Measurements from ENCODE around the gene F2R.

The F2R gene

DNA sequence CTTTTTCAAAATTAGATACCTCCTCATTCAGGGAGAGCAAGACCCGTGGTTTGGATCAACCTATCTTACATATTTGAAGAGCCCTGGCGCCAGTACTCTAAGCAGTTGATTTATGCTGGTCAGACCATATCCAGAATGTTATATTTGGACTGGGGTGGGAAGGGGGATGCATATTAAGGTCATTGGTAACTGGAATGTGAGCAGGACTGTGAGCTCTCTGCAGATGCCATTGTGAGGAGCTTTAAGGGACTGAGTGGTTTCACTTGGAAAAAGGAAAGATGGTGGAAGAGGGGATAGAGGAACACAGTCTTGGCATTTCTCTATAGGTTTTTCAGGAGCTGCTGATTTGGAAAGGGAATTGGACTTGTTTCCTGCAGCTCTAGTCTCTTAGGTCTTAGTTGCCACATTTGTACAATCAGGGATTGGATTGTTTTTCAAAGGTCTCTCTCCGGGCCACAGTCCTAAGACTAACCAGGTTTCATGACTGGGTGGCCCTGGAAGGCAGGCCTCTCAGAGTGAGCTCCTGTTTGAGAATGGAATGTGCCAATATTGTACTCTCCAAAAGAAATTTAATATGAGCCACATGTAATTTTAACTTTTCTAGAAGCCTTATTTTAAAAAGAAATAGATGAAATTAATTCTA is 25.8 kb upstream of the F2R start:
- no peak for DNase-seq (ENCODE audit: extremely low spot score, insufficient read length, low read depth)
- no peak for FAIRE-seq

DNA sequence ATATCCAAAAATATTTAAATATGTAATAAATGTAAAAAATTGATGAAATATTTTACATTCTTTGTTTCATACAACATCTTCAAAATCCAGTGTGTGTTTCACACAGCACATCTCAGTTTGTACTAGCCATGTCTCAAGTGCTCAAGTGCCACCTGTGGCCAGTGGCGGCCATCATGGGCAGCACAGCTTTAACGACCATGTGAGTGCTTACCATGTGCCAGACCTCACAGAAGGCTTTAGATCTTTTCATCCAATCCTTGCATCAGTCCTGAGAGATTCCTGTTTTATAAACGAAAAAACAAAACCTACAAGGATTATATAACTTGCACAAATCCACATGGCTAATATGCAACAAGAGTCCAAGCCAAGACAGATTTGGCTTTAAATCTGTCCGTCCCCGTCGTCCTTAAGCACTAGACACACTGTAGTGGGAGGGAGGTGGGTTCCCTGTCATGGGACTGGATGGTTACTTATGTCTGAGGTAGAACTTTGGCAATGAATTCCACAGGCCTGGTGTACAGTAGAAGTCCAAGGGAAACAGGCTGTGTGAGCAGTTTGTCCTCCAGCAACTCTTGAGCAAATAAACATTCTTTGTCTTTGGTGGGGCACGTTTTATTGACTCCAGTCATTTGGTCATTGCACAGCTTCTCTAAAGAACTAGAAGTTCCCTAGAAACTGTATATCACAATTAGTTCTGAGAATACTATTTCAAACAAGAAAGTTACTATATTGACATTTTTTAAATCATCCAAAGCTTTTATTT is 25.0 kb upstream of the F2R start:
- no peak for DNase-seq (ENCODE audit: extremely low spot score, insufficient read length, low read depth)
- FAIRE-seq, result no peak

- FAIRE-seq (peak; percentile 41), DNase-seq (ENCODE audit: extremely low spot score, insufficient read length, low read depth) (no peak)
Measured at GRCh38 chr5:76691467-76692273, 24.3 kb upstream of the F2R start.

GRCh38 chr5:76692274-76692540 is 23.7 kb upstream of the F2R start:
- DNase-seq (ENCODE audit: extremely low spot score, insufficient read length, low read depth), result no peak
- FAIRE-seq, result no peak

GRCh38 chr5:76692651-76693050 is 23.3 kb upstream of the F2R start:
- FAIRE-seq (no peak), DNase-seq (ENCODE audit: extremely low spot score, insufficient read length, low read depth) (no peak)

- FAIRE-seq (no peak), DNase-seq (ENCODE audit: extremely low spot score, insufficient read length, low read depth) (no peak)
Measured at GRCh38 chr5:76693141-76693540, 22.8 kb upstream of the F2R start.

DNA sequence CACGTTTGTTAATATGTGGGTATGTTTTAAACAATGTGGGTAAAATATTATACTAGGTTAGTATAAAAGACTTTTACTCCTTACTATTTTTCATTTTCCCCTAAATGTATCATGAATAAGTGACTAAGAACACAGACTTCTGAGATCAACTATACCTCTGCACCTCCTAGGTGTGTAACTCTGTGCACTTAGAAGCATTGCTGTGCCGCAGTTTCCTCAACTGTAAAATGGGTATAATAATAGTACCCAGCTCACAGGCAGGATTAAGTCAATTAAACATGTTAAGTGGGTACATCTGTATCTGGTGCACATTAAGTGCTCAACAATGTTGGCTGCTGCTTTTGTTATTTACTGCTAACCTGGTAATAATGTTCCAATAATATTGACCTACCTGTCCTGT is 21.6 kb upstream of the F2R start:
- no peak for DNase-seq (ENCODE audit: extremely low spot score, insufficient read length, low read depth)
- no peak for FAIRE-seq

DNA sequence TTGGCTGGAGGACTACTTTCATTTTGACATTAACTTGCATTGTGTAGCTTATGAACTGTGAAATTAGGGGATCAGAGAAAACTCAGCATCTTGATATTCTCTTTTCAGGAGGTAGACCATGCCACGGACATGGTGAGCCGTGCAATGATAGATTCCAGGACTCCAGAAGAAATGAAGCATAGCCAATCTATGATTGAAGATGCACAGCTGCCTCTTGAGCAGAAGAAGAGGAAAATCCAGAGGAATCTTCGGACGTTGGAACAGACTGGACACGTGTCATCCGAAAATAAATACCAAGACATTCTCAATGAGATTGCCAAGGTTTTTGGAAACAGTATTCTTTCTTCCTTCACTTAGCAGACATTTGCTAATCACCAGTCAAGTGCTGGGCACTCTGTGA is 20.6 kb upstream of the F2R start:
- DNase-seq (ENCODE audit: extremely low spot score, insufficient read length, low read depth), result no peak
- FAIRE-seq, result no peak

GRCh38 chr5:76696251-76696650 is 19.7 kb upstream of the F2R start:
- no peak for DNase-seq (ENCODE audit: extremely low spot score, insufficient read length, low read depth)
- no peak for FAIRE-seq

DNA sequence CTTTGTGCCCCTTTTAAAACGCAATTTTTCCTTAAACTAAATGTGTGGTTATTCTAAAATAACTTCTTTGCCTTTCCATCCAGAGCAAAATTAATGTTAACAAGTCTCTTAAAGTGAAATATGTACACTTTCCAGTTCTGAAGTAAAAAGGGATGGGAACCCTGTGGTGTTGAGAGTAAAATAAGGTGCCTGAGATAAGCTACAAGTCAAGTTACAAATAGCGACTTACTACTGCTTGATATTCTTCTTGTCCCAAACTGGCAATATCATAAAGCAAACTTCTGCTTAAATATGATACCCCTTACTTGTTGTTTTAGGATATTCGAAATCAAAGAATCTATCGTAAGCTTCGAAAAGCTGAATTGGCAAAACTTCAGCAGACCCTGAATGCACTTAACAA is 18.3 kb upstream of the F2R start:
- no peak for FAIRE-seq

GRCh38 chr5:76700571-76700970 is 15.4 kb upstream of the F2R start:
- no peak for DNase-seq (ENCODE audit: extremely low spot score, insufficient read length, low read depth)
- no peak for FAIRE-seq

More for the DNA sequence above, 18.3 kb upstream of the F2R start:
- DNase-seq (ENCODE audit: extremely low spot score, insufficient read length, low read depth), result no peak

- DNase-seq (ENCODE audit: extremely low spot score, insufficient read length, low read depth) (no peak), FAIRE-seq (no peak)
Measured at GRCh38 chr5:76701298-76701697, 14.6 kb upstream of the F2R start.

GRCh38 chr5:76703707-76704106 is 12.2 kb upstream of the F2R start:
- no peak for DNase-seq (ENCODE audit: extremely low spot score, insufficient read length, low read depth)
- no peak for FAIRE-seq

- no peak for DNase-seq (ENCODE audit: extremely low spot score, insufficient read length, low read depth)
- no peak for FAIRE-seq
Measured at GRCh38 chr5:76704131-76704663, 11.7 kb upstream of the F2R start.

DNA sequence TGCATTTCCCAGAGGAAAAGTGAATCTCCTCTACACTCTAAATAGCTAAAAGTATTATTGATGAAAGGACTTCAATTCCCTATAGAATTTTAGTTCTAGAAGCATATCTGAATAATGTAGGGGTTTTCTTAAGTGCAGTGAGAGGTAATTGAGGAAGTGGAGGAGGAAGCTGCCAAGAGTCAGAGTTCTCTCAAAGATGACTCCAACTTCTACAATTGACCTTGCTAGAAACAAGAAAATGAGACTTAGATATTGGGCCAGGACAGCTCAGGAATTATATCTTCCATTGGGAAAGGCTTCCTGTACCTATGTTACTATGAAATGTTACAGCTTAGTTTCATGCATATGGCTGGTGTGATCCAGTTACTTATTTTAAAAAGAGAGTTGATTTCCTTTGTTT is 10.4 kb upstream of the F2R start:
- DNase-seq (ENCODE audit: extremely low spot score, insufficient read length, low read depth) (no peak), FAIRE-seq (no peak)

- FAIRE-seq, result no peak
- DNase-seq (ENCODE audit: extremely low spot score, insufficient read length, low read depth), result no peak
Measured at GRCh38 chr5:76709762-76710161, 6.2 kb upstream of the F2R start.

DNA sequence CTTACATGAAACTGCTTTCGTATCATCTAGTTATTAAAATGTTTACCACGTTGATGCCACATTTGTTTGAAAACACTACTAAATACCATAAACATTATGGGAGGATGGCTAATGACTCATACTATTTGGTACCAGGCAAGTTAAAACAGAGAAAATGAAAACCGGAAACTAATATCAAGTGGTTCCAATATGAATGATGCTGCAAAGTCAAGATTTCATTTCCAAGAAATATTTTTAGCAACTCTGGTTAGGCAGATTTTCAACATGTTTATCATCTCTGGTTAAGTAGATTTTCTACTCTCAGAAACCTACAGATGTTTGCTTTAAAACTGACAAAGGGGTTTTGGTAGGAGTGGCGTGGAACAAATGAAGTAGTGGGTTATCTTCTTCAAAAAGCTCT is 4.9 kb upstream of the F2R start:
- FAIRE-seq (peak; percentile 69), DNase-seq (ENCODE audit: extremely low spot score, insufficient read length, low read depth) (no peak)

DNA sequence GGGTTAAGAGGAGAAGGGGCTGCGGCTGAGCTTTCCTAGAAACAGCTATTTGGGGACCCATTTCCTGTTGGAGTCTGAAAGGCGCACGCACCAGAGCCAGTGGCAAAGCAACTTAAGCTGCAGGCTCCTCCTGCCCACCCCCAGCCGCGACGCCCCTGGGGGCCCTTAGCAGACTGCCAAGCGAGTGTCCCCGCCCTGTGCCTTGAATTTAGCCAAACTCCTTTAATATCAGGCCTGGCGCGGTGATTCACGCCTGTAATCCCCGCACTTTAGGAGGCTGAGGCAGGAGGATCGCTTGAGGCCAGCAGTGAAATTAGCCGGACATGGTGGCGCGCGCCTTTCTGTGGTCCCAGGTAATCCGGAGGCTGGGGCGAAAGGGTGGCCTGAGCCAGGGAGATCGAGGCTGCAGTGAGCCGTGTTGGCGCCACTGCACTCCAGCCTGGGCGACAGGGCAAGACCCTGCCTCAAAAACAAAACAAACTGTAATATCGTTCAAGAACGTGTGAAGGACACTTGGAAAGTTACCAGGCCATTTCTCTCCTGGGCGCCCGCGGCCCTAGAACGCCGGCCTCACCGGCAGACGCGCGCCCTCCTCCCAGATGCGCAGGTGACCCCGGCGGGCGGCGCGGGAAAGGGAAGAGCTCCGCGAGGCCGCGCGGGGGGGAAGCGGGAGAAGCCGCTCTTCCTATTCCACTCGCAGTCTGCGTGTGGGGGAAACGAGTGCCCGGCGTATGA is 1.0 kb upstream of the F2R start:
- DNase-seq (ENCODE audit: extremely low spot score, insufficient read length, low read depth) (no peak), FAIRE-seq (no peak)

DNA sequence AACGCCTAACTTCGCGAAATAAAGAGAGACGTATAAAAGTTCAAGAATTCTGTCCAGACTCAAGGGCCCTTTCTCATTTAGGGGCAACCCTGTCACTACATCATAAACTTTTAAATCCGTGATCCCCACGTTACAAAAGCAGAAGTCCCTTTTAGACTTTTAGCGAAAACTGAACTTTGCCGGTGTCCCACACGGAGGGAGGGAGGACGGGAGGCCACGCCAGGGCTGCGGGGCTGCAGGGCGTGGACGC is 515 bp upstream of the F2R start:
- no peak for FAIRE-seq
- DNase-seq (ENCODE audit: extremely low spot score, insufficient read length, low read depth), result no peak

GRCh38 chr5:76716456-76717157 is 681 bp downstream of the F2R start:
- no peak for FAIRE-seq

More at GRCh38 chr5:76716456-76717157, 681 bp downstream of the F2R start:
- no peak for DNase-seq (ENCODE audit: extremely low spot score, insufficient read length, low read depth)

All from GM18507 (cell line).